Measurements from ENCODE around the gene ENTPD8. TPM values are rescaled to one million over a fixed set of nuclear protein-coding genes. Genes with fewer than 3 reads are reported as not detected.
A peak's percentile ranks its signal among the peaks of the same experiment; 100 is the strongest.

The ENTPD8 gene
- total RNA-seq, 1 donor = not detected

GRCh38 chr9:137422604-137423513 lies 18.3 kb downstream of the ENTPD8 start, which contains the start of the genes EXD3 and NOXA1:
Gene EXD3, minus strand, starts transcription at chr9:137423162. Its CDS starts 27,805 bp downstream, at chr9:137395357.
Gene NOXA1, plus strand, starts transcription at chr9:137423393. Its CDS starts 137 bp downstream, at chr9:137423530.
- Histone ChIP-seq H3K9me3 (ENCODE audit: low read depth, low read length) (no peaks in the 10 kb centered on the region), H3K27ac (ENCODE audit: low read depth, low read length) (peak within 1 kb of the TSS; percentile 41)
- peak; percentile 37 for TF ChIP-seq CTCF (IDR thresholded peaks at IDR 0.05; ENCODE audit: extremely low read depth, low read depth, low read length)

GRCh38 chr9:137421838-137422603 lies 19.1 kb downstream of the ENTPD8 start:
- no peaks in the 10 kb centered on the region for H4K20me1 ChIP-seq (ENCODE audit: insufficient read depth, low read length)
- peak overlapping the region; percentile 96 for H2AFZ ChIP-seq (ENCODE audit: low read length)
- H3K4me1 ChIP-seq (ENCODE audit: insufficient read depth, low read length) = peaks cover 12% of the 10 kb centered on the region
- no peaks in the 10 kb centered on the region for H3K9me3 ChIP-seq (ENCODE audit: low read depth, low read length)
- H3K27ac ChIP-seq (ENCODE audit: low read depth, low read length) = peak overlapping the region; percentile 41
- DNase-seq (ENCODE audit: insufficient read length, low spot score, missing footprints) = peak; percentile 79
- H3K79me2 ChIP-seq (ENCODE audit: insufficient read depth, low read length) = peaks cover 20% of the 10 kb centered on the region
- no peaks in the 10 kb centered on the region for H3K36me3 ChIP-seq (ENCODE audit: insufficient read depth, low read length)
- H3K4me2 ChIP-seq (ENCODE audit: insufficient read depth, low read length) = peak overlapping the region; percentile 99
- no peak for TF ChIP-seq CTCF (IDR thresholded peaks at IDR 0.05; ENCODE audit: extremely low read depth, low read depth, low read length)
- no peaks in the 10 kb centered on the region for H3K27me3 ChIP-seq (ENCODE audit: insufficient read depth, low read length)
- H3K4me3 ChIP-seq (ENCODE audit: insufficient read depth, low read length) = peak overlapping the region; percentile 87

More at GRCh38 chr9:137422604-137423513, 18.3 kb downstream of the ENTPD8 start, which contains the start of the genes EXD3 and NOXA1:
- Histone ChIP-seq H3K27me3 (ENCODE audit: insufficient read depth, low read length) (no peaks in the 10 kb centered on the region), H2AFZ (ENCODE audit: low read length) (peak within 1 kb of the TSS; percentile 96), H3K79me2 (ENCODE audit: insufficient read depth, low read length) (peaks cover 20% of the 10 kb centered on the region), H3K4me1 (ENCODE audit: insufficient read depth, low read length) (peaks cover 12% of the 10 kb centered on the region), H3K4me3 (ENCODE audit: insufficient read depth, low read length) (peak within 1 kb of the TSS; percentile 87), H4K20me1 (ENCODE audit: insufficient read depth, low read length) (no peaks in the 10 kb centered on the region), H3K36me3 (ENCODE audit: insufficient read depth, low read length) (no peaks in the 10 kb centered on the region), H3K4me2 (ENCODE audit: insufficient read depth, low read length) (peak within 1 kb of the TSS; percentile 99)
- peak; percentile 100 for DNase-seq (ENCODE audit: insufficient read length, low spot score, missing footprints)

GRCh38 chr9:137417161-137418021 lies 23.8 kb downstream of the ENTPD8 start:
- H4K20me1 ChIP-seq (ENCODE audit: insufficient read depth, low read length) = peaks cover 12% of the 10 kb centered on the region
- H3K4me2 ChIP-seq (ENCODE audit: insufficient read depth, low read length) = peak overlapping the region; percentile 37
- no peak overlapping the region for H2AFZ ChIP-seq (ENCODE audit: low read length)
- peak overlapping the region; percentile 51 for H3K4me3 ChIP-seq (ENCODE audit: insufficient read depth, low read length)
- no peak for DNase-seq (ENCODE audit: insufficient read length, low spot score, missing footprints)
- H3K79me2 ChIP-seq (ENCODE audit: insufficient read depth, low read length) = peaks cover 34% of the 10 kb centered on the region
- peaks cover 11% of the 10 kb centered on the region for H3K4me1 ChIP-seq (ENCODE audit: insufficient read depth, low read length)
- no peak overlapping the region for H3K27ac ChIP-seq (ENCODE audit: low read depth, low read length)
- H3K27me3 ChIP-seq (ENCODE audit: insufficient read depth, low read length) = no peaks in the 10 kb centered on the region
- H3K9me3 ChIP-seq (ENCODE audit: low read depth, low read length) = no peaks in the 10 kb centered on the region
- H3K36me3 ChIP-seq (ENCODE audit: insufficient read depth, low read length) = no peaks in the 10 kb centered on the region
- no peak for TF ChIP-seq CTCF (IDR thresholded peaks at IDR 0.05; ENCODE audit: extremely low read depth, low read depth, low read length)

Data from osteoblast (primary cell).